Activated naive CD8-positive, alpha-beta T cell treated with anti-CD3 and anti-CD28 coated beads, Interleukin-2, amount 10 ng/mL, durations not matched to agents 7 days and 5 days (primary cell): ENCODE data around the gene ALKBH1. TPM values are rescaled to one million over a fixed set of nuclear protein-coding genes. Genes with fewer than 3 reads are reported as not detected.
"Not testable (repeated sequence)": the region's sequence is repeated elsewhere in the genome, so short reads cannot be mapped to it uniquely, and the experiment has no call there.

ENCODE experiments used
- ATAC-seq: fragments of 150-1000 bp; cut with Tn5 transposase; one replicate; pipeline ENCODE4 v1.10.0; 2021; ENCODE audit warnings: low read depth, moderate library complexity
- POLR2A ChIA-PET: fragments of 350-600 bp; sonication (Branson Sonifier 250); formaldehyde crosslinking; loops from one replicate; lab custom pipeline; 2021; ENCODE audit warnings: antibody characterized with exemption; lab: Charles Lee
- DNase-seq: peaks from one replicate; pipeline ENCODE4 v3.0.0; 2021
- H3K27ac Mint-ChIP-seq: one replicate; pipeline ENCODE4 v1.8.0; 2022; ENCODE audit warnings: mild to moderate bottlenecking, mixed read lengths
- H3K27me3 Mint-ChIP-seq: one replicate; pipeline ENCODE4 v1.8.0; 2022; ENCODE audit warnings: mild to moderate bottlenecking, moderate library complexity, mixed read lengths
- H3K36me3 Mint-ChIP-seq: one replicate; pipeline ENCODE4 v1.8.0; 2021; ENCODE audit warnings: mild to moderate bottlenecking, mixed read lengths
- H3K4me1 Mint-ChIP-seq: one replicate; pipeline ENCODE4 v1.8.0; 2021; ENCODE audit warnings: mixed read lengths
- H3K4me3 Mint-ChIP-seq: one replicate; pipeline ENCODE4 v1.8.0; 2022; ENCODE audit warnings: mild to moderate bottlenecking, moderate library complexity, mixed read lengths
- H3K9me3 Mint-ChIP-seq: one replicate; pipeline ENCODE4 v1.8.0; 2021; ENCODE audit warnings: mixed read lengths
- total RNA-seq, 2 experiments: library from RNA; stranded (reverse); gene quantifications; one replicate each; pipeline ENCODE4 v1.2.3, GENCODE V29; 2021

Gene ALKBH1
- total RNA-seq, 2 experiments from 2014 or later = 15.1 to 16.8 TPM

DNA sequence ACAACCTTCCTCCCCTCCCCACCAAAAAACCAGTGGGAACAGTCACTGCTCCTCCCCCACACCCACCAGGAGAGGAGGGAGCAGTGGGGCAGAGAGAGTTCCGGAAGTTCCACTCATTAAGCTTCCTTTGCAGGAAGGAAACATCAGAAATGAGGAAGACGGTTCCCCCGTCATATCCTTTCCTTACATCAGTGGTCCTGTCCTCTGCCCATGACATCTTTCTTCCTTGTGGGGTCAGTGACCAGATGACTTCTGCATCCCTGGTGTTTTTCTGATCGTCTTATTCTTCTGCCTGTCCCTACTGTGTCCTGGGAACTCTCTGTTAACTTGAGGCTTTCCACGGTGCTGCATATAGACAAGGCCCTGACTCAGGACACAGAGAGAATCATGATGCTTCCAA lies 50.5 kb downstream of the ALKBH1 start:
- no peak overlapping the region for H3K27ac Mint-ChIP-seq
- no peaks in the 10 kb centered on the region for H3K36me3 Mint-ChIP-seq
- H3K27me3 Mint-ChIP-seq = no peaks in the 10 kb centered on the region
- DNase-seq = no peak
- POLR2A ChIA-PET = no interaction called here
- no peak overlapping the region for H3K4me3 Mint-ChIP-seq
- H3K4me1 Mint-ChIP-seq = peaks cover 14% of the 10 kb centered on the region
- H3K9me3 Mint-ChIP-seq = no peaks in the 10 kb centered on the region
- no peak for ATAC-seq

GRCh38 chr14:77654001-77654441 lies 53.8 kb downstream of the ALKBH1 start:
- POLR2A ChIA-PET = no interaction called here
- H3K4me1 Mint-ChIP-seq = peaks cover 16% of the 10 kb centered on the region
- DNase-seq = no peak
- peaks cover 4% of the 10 kb centered on the region for H3K27me3 Mint-ChIP-seq
- no peaks in the 10 kb centered on the region for H3K9me3 Mint-ChIP-seq
- ATAC-seq = peak; percentile 17
- H3K36me3 Mint-ChIP-seq = no peaks in the 10 kb centered on the region
- H3K4me3 Mint-ChIP-seq = no peak overlapping the region
- peak overlapping the region; percentile 51 for H3K27ac Mint-ChIP-seq

GRCh38 chr14:77649326-77649725 lies 58.5 kb downstream of the ALKBH1 start:
- Mint-ChIP-seq H3K36me3 (no peaks in the 10 kb centered on the region), H3K4me1 (peaks cover 13% of the 10 kb centered on the region), H3K27ac (no peak overlapping the region), H3K27me3 (peaks cover 10% of the 10 kb centered on the region), H3K4me3 (no peak overlapping the region), H3K9me3 (peaks cover 5% of the 10 kb centered on the region)
- POLR2A ChIA-PET = no interaction called here
- ATAC-seq = no peak
- DNase-seq = no peak

DNA sequence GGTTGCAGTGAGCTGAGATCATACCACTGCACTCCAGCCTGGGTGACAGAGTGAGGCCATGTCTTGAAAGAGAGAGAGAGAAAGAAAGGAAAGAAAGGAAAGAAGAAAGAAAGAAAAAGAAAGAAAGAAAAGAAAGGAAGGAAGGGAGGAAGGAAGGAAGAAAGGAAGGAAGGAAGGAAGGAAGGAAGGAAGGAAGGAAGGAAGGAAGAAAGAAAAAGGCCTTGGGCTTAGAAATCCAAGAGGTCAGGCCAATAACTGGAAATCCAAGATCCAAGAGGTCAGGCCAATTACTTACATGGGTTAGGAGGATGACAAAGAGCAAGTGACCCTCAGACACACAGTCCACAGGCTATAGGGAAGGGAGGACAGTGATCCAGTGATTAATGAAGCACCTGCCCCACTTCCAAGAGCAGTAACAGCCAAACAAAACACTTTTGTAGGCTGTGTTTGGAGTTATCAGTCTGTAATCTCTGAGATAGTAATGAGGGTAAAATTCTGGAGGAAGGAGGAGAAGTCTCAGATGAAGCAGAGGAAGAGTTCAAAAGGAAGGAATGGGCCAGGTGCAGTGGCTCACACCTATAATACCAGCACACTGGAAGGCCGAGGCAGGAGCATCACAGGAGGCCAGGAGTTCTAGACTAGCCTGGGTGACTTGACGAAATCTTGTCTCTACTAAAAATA lies 59.2 kb downstream of the ALKBH1 start:
- Mint-ChIP-seq H3K9me3 (peaks cover 5% of the 10 kb centered on the region), H3K27me3 (peaks cover 10% of the 10 kb centered on the region), H3K36me3 (no peaks in the 10 kb centered on the region), H3K4me3 (no peak overlapping the region), H3K4me1 (peaks cover 8% of the 10 kb centered on the region), H3K27ac (no peak overlapping the region)
- DNase-seq (no peak), ATAC-seq (no peak)
- POLR2A ChIA-PET = no interaction called here

DNA sequence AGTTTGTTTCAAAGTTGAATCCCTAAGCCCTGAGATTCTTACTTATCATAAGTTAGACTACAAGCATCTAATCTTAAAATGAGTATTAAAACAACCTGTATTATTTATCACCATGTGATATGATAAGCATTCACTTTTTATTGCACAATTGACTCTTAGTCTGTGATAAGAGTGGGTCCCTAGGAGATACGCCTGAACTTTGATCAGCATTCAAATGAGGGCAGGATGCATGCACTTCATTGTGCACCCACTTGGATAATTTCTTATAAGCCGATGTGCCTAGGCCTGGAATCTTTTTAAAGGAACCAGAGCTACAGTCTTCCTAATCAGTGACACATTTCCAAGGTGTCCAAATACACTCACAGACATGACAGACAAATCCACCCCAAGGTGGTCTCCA lies 60.0 kb downstream of the ALKBH1 start:
- H3K27me3 Mint-ChIP-seq = peaks cover 10% of the 10 kb centered on the region
- no peak for DNase-seq
- H3K36me3 Mint-ChIP-seq = no peaks in the 10 kb centered on the region
- no peak overlapping the region for H3K27ac Mint-ChIP-seq
- no peak overlapping the region for H3K4me3 Mint-ChIP-seq
- POLR2A ChIA-PET = interaction anchor here (0.5 kb wide), 1 partner anchor 580 kb away, joined by 3 read pairs; no protein-coding TSS in a partner anchor
- no peak for ATAC-seq
- peaks cover 5% of the 10 kb centered on the region for H3K9me3 Mint-ChIP-seq
- H3K4me1 Mint-ChIP-seq = peaks cover 5% of the 10 kb centered on the region

DNA sequence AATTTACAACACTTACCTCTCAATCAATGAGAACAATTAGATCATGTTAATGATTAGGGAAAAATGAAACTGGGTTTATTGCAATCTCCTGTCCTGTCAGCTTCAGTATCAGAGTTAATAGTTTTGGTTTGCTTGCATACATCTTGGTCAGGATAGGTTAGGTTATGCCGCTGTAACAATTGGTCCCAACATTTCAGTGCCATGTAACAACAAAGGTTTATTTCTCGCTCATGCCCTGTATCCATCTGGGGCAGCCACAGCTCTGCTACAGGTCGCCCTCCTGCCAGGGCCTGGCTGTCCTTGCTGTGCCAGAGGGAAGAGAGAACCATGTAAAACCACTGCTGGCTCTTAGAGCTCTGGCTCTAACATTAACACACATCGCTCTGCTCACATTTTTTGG lies 60.9 kb downstream of the ALKBH1 start:
- H3K4me3 Mint-ChIP-seq = no peak overlapping the region
- DNase-seq = no peak
- peaks cover 10% of the 10 kb centered on the region for H3K27me3 Mint-ChIP-seq
- H3K36me3 Mint-ChIP-seq = no peaks in the 10 kb centered on the region
- no peak for ATAC-seq
- peaks cover 8% of the 10 kb centered on the region for H3K4me1 Mint-ChIP-seq
- peaks cover 5% of the 10 kb centered on the region for H3K9me3 Mint-ChIP-seq
- POLR2A ChIA-PET = no interaction called here
- no peak overlapping the region for H3K27ac Mint-ChIP-seq

GRCh38 chr14:77645520-77646230 lies 62.1 kb downstream of the ALKBH1 start:
- Mint-ChIP-seq H3K36me3 (no peaks in the 10 kb centered on the region), H3K9me3 (peaks cover 5% of the 10 kb centered on the region), H3K4me1 (peaks cover 16% of the 10 kb centered on the region), H3K27ac (no peak overlapping the region), H3K4me3 (no peak overlapping the region), H3K27me3 (peaks cover 10% of the 10 kb centered on the region)
- DNase-seq (no peak), ATAC-seq (no peak)
- POLR2A ChIA-PET = no interaction called here

- H3K27ac Mint-ChIP-seq = peak overlapping the region; percentile 93
- no peak for ATAC-seq
- peaks cover 7% of the 10 kb centered on the region for H3K9me3 Mint-ChIP-seq
- peak overlapping the region; percentile 86 for H3K4me3 Mint-ChIP-seq
- H3K27me3 Mint-ChIP-seq = peaks cover 4% of the 10 kb centered on the region
- no peaks in the 10 kb centered on the region for H3K36me3 Mint-ChIP-seq
- POLR2A ChIA-PET = no interaction called here
- H3K4me1 Mint-ChIP-seq = peaks cover 16% of the 10 kb centered on the region
- DNase-seq = no peak
Observed at GRCh38 chr14:77642407-77642806, 65.4 kb downstream of the ALKBH1 start.

DNA sequence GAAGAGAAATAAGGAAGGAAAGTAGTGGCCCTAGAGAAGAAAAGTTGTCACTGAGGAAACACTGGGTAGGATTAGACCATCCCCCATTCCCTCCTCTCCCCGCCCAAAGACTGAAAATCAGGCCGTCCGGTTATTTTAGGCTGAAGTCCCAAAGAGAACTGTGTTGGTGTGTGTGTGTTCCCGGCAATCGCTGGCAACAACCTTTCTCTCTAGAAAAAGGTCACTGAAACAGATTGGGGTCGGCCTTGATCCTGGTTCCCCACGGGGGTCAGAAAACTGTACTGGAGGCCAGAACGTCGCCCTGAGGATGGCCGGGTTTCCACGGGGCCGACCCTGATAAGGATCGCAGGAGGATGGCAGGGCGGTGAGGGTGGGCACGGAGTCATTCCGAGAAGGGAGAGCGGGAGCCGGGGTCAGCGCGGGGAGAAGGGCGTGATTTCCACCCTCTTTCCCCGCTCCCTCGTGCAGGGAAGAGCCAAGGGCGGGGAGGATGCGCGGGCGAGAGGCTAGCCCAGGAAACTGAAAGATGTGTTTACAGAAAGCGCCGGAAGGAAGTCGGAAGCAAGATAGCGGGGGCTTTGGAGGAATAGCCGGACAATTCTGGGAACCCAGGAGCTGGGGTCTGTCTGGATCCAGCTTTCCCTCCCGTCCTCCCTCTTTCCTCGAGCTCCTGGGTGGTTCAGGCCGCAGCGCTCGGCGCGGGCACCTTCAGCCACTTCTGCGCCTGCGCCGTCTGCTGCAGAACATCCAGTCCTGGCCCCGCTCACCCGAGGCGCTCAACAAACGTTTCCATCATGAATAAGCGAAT lies 66.1 kb downstream of the ALKBH1 start:
- Mint-ChIP-seq H3K27ac (peak overlapping the region; percentile 93), H3K27me3 (peaks cover 2% of the 10 kb centered on the region), H3K9me3 (peaks cover 4% of the 10 kb centered on the region), H3K4me1 (peaks cover 16% of the 10 kb centered on the region), H3K36me3 (no peaks in the 10 kb centered on the region), H3K4me3 (peak overlapping the region; percentile 86)
- DNase-seq (peak; percentile 77), ATAC-seq (peak; percentile 90)
- POLR2A ChIA-PET = interaction anchor here (0.9 kb wide), 1 partner anchor 34 kb away, joined by 5 read pairs; no protein-coding TSS in a partner anchor

- Mint-ChIP-seq H3K4me3 (peak overlapping the region; percentile 86), H3K27ac (peak overlapping the region; percentile 93), H3K4me1 (peaks cover 16% of the 10 kb centered on the region), H3K9me3 (peaks cover 6% of the 10 kb centered on the region), H3K36me3 (no peaks in the 10 kb centered on the region), H3K27me3 (peaks cover 2% of the 10 kb centered on the region)
- POLR2A ChIA-PET = interaction anchor here (0.9 kb wide), 1 partner anchor 33 kb away, joined by 5 read pairs; no protein-coding TSS in a partner anchor
- DNase-seq (no peak), ATAC-seq (no peak)
Observed at GRCh38 chr14:77640756-77641533, 66.9 kb downstream of the ALKBH1 start.

DNA sequence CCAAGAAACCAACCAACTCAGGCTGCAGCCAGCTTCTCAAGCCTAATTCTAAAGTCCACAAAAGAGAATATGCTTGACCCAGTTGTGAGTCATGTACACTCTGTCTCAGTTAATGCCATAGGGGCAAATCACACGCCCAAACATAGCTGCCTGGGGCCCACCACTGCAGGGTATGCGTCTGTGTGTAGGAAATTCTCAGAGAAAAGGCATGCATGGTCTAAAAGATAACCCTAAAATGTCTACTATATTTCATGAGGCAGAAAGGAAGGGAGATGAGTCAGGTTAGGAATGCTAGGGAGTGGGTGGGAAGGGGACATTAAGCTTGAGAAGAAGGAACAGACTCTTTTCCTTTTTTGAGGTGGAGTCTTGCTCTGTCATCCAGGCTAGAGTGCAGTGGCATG lies 69.1 kb downstream of the ALKBH1 start:
- no peaks in the 10 kb centered on the region for H3K36me3 Mint-ChIP-seq
- peaks cover 16% of the 10 kb centered on the region for H3K4me1 Mint-ChIP-seq
- H3K9me3 Mint-ChIP-seq = peaks cover 6% of the 10 kb centered on the region
- no peaks in the 10 kb centered on the region for H3K27me3 Mint-ChIP-seq
- H3K4me3 Mint-ChIP-seq = no peak overlapping the region
- POLR2A ChIA-PET = interaction anchor here (0.6 kb wide), 1 partner anchor 34 kb away, joined by 4 read pairs; no protein-coding TSS in a partner anchor
- no peak for DNase-seq
- ATAC-seq = no peak
- H3K27ac Mint-ChIP-seq = no peak overlapping the region

DNA sequence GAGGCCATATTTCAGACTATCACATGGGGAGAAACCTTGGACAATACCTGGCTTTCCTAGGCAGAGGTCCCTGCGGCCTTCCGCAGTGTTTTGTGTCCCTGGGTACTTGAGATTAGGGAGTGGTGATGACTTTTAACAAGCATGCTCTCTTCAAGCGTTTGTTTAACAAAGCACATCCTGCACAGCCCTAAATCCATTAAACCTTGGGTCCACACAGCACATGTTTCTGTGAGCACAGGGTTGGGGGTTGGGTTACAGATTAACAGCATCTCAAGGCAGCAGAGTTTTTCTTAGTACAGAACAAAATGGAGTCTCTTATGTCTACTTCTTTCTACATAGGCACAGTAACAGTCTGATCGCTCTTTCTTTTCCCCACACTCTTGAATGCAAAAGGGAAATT lies 72.0 kb downstream of the ALKBH1 start:
- H3K27me3 Mint-ChIP-seq, H3K36me3 Mint-ChIP-seq, ATAC-seq, H3K4me3 Mint-ChIP-seq, POLR2A ChIA-PET, DNase-seq, H3K4me1 Mint-ChIP-seq, H3K27ac Mint-ChIP-seq: not testable (repeated sequence)
- peaks cover 10% of the 10 kb centered on the region for H3K9me3 Mint-ChIP-seq
